CD4-positive, alpha-beta T cell treated with Interleukin-15 for 1 hour (primary cell): ENCODE data around the gene SEZ6L.

ENCODE experiments used
- DNase-seq: peaks from one replicate; pipeline ENCODE4 v3.0.0-alpha.2; 2020

The SEZ6L gene

DNA sequence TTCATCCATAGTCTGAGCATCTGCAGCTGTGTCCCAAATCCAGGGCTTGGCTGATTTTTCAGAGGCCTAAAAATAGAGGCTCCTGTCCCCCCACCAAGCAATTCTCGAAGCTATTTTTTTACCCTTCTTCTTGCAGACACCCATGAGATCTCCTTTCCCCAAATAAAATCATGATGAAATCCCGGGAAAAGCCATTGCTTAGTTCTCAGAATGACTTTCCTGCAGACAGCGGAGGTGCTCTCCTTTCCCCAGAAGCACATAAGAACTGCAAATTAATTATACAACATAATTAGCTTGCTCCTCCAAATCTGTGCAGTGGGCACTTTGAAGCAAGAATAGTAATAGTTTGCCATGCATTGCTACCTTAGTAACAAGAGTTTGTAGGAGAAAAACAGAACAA lies 176.2 kb downstream of the SEZ6L start:
- no peak for DNase-seq

DNA sequence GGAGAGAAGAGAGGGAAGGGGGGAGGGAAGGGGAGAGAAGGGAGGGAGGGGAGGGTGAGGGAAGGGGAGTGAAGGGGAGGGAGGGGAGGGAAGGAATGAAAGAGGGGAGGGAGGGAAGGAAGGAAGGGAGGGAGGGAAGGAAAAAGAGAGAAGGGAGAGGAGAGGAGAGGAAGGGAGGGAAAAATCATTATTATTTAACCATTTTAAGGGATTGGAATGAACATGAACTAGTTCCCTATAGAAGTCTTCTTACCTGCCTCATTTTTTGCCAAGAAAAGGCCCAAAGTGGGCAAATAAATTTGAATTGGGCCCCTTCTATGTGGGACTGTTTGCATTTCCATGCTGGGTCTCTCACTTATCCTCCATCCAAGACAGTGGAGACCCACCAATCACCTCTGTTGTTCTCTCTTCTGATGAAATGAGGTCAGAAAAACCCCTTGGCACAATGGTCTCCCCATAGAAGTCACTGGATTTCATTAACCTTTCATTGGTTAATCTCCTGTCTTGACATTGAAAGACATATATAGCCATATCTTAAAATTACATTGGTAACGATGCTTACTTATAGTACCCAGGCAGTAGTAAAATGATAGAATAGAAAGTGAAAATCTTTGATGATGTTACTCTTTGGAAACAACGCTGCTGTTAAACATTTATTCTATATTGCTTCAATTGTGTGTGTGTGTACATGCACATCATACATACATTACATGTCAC lies 179.7 kb downstream of the SEZ6L start:
- DNase-seq = no peak

DNA sequence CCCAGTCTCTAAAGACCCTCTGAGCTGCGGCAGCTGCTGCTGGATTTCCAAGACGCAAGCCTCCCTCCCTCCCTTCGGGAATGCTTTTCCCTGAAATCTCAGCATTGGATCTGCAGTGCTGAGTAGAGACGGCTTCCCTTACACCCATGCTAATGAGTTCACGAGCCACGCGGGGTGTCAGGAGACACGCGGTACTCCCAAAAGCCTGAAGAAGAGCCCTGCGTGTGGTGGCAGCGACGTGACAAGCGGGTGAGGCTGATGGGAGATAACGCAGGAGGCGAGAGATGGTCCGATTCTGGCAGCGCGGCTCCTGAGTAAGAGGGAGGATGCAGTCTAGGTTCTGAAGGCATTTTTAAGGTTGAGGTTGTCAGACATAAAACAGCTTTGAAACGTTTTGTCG lies 185.4 kb downstream of the SEZ6L start:
- DNase-seq = no peak

DNA sequence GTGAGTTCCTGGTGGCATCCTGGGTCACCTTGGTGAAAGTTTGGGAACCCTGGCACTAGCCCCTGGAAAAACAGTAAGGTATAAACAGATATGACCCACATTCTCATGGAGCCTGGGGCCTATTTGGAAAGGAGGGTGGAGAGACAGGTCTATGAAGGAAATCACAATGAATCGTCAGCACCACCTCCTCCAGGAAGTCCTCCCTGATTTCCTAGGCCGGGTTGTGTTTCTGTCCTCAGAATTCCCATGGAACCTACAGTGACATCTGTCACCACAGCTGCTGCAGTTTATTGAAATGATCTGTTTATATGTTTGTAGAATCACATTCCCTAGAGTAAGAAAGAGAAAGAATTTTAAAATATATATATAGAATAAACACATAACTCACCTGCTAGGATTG lies 188.0 kb downstream of the SEZ6L start:
- no peak for DNase-seq

DNA sequence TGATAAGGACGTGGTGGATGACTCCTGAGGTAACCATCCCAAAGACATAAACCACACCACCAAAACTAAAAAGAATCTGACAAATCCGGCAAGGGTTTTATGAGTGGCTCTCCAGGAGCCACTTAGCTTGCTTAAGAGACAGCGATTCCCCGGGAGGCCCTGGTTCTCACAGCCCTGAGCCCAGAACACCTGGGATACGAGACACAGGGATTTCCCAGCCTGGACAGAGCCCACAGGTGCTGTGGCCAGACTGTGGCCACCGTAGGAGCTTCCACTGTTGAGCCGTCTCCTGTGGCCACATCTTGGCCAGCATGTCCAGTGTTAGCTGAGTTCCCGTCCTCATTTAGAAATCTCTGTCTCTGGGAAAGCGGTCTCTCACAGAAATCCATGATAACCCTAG lies 188.6 kb downstream of the SEZ6L start:
- DNase-seq = no peak

DNA sequence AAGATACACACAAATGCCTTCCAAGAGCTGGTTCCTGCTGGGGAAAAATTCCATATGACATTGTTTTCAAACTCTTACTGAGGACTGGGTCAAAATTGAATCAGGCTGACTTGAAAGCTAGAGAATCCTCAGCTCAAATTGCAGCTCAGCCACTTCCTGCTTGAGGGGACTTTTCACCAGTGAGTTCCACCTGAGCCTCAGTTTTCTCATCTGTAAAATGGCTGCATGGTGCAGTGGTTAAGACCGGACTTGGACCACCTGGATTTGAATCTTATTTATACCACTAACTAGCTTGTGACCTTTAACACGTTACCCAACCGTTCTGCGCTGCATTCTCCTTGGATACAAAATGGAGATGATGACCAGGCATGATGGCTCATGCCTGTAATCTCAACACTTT lies 189.9 kb downstream of the SEZ6L start:
- no peak for DNase-seq

DNA sequence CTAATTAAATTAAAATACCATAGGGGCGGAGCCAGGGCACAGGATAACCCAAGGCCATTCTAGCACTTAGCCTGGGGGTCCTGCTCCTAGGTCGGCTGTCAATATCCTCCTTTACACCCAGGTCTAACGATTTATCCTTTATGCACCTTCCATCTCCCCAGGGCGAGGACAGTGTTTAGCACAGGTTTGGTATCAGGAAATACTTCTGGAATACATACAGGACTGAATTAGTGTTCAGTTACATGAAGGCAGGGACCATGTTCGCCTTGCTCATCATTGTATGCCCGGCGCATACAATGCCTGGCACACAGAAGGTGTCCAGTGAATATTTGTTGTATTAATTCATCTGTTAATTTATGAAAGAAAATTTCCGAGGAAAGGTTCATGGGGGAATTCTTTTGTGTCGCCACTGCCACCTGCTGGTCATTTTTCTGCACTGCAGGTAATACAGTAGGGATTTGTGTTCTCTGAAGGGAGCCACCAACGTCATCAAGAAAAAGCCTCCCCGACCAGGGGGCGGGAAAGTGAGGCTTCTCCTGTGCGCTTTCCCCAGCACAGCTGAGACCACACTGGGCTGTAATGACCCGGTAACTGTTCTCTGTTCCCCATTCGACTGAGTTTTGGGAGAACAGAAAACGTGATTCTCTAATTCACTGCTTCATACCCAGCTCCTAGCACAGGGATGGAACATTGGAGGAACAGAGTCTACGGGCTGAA lies 191.1 kb downstream of the SEZ6L start:
- DNase-seq = peak; percentile 57

DNA sequence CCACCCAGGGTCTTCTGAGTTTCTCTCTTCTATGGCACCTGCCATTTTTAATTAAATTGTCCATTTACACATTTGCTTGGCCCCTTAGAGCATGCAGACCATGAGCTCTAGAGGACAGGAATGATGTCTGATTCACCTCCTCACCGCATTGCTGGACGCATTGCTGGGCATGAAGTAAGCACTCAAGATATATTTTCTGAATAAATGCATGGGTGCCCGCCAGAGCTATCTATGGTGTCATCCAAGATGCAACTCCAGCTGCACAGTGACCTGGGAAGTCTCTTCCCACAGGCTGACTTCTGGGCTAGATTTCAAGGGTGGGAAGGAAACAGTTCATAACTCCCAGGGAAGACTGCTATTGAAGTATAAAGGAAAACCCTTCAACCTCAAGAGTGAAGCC lies 193.2 kb downstream of the SEZ6L start:
- no peak for DNase-seq

DNA sequence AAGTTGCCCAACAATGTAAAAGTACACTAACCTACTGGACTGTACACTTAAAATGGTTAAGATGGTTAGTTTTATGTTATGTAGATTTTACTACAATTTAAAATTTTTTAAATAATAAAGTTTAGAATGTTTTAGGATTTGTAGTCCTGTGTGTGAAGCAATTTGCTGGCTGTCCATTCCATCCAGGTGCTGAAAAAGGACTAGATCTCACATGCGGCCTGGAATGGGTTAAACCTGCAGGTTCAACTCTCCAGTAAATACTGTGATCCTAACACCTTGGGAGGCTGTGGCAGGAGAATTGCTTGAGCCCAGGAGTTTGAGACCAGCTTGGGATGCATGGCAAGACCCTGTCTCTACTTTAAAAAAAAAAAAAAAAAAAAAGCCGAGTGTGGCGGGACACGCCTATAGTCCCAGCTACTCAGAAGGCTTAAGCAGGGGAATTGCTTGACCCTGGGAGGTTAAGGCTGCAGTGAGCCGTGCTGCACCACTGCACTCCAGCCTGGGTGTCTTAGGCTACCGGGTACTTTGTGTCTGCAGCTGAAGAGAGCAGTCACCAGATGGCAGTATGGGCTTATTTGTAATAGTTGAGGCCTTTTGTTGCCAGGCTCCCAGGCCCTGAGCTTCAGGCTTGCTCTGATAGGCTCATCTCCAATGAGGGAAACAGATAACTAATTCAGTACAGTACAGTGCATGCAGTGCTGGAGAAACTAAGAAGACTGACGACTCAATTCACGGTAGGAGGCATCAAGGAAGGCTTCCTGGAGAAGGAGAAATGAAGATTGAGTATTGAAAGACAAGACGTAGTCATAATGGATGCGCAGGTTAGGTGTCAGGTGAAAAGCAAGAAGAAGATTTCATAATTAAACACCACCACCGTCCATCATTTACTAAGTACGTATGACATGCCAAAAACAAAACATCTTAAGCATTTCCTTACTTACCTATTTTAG lies 195.1 kb downstream of the SEZ6L start:
- peak; percentile 54 for DNase-seq

DNA sequence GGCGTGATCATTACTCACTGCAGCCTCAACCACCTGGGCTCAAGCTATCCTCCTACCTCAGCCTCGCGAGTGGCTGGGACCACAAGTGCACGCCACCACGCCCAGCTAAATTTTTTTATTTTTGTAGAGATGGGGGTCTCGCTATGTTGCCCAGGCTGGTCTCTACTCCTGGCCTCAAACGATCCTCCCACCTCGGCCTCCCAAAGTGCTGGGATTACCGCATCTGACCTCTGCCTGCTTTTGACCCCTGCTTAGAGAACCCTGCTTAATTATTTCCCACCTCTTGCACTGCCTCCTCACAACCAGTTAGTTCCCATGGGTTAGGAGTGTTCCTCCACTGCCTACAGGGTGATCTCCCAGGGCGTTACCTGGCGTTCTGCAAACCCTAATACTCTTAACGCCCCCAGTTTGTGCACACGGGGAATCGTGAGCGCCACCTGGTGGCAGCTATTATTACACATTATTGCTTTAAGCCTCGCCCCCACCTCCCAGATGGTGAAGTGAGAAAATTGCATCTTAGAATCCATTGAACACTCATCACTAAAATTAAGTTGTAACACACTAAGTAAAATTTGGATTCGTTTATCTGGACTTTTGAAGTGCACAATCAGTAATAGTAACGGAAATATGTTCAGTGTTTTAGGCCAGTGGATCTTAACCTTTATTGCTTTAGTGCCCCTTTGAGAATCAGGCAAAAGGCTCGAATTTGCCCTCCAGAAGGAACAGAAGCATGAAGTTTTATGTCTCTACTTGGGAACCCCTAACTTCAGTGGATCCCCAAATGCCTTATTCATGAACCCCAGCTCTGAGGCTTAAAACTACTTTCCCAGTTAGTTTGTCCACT lies 198.4 kb downstream of the SEZ6L start:
- DNase-seq = peak; percentile 22

DNA sequence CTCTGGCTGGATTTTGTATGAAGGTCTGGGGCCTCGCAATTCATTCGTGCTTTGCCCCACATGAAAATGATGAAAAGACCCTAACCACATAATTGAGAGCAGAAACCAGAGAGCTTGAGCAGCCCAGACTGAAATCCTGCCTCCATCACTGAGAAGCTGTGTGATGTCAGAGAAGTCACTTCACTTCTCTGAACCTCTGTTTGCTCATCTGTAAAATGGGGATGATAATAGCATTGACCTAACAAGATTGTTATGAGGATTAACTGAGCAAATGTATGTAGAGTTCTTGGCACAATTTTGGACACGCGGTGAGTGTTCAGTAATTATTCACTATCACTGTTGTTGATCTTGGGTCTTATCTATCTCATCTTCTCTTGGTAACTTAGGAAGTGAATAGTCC lies 203.6 kb downstream of the SEZ6L start:
- DNase-seq = no peak

DNA sequence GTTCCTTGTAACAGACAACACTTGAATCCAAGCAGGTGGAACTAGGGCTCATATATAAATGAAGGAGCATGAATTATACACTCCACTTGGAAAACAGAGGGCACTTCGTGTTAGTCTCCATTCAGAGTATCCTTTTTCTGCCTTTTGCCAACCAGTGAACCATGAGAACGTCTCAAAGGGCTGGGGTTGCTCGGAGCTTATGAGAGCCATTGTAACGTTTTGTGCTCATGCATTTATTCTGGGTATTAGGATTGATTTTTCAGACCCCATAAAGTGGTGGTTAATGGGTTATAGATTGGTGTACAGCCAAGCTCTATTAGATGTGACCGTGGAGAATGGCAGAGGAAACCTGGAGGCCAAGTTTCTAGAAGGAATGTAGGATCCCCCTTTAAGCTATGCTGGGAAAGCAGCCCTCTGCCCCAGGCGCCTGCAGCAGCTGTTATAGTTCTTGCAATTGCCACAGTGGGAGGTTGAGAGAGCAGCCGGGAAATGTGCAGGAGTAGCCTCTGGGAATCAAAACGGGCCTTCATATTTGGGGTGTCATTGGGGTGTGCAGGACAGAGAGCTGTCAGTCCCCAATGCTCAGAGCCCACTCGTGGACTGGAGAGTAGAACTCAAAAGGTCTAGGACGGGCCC lies 205.2 kb downstream of the SEZ6L start:
- no peak for DNase-seq

DNA sequence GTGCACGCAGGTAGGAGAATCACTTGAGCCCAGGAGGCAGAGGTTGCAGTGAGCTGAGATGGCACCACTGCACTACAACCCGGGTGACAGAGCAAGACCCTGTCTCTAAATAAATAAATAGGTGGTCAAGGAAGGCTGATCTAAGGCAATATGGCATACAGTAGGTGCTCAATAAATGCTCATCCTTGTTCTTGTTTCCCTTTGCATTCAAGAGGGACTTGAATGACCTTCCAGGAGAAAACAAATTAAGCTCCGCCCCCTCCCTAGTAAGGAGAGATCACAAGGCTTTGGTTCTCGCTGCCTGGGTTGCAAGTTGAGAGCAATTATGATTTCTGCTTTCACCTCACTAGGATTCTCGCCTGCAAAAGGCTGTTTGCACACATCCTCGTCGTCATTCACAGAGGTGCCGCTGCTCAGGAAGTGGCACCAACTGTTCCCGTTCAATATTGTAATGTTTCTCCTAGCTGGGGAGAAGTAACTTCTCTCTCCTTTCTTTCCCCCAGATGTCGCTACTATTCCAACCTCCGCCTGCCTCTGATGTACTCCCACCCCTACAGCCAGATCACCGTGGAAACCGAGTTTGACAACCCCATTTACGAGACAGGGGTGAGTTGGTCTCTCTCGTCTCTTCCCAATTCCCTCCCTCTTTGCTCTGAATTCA lies 208.0 kb downstream of the SEZ6L start:
- no peak for DNase-seq

DNA sequence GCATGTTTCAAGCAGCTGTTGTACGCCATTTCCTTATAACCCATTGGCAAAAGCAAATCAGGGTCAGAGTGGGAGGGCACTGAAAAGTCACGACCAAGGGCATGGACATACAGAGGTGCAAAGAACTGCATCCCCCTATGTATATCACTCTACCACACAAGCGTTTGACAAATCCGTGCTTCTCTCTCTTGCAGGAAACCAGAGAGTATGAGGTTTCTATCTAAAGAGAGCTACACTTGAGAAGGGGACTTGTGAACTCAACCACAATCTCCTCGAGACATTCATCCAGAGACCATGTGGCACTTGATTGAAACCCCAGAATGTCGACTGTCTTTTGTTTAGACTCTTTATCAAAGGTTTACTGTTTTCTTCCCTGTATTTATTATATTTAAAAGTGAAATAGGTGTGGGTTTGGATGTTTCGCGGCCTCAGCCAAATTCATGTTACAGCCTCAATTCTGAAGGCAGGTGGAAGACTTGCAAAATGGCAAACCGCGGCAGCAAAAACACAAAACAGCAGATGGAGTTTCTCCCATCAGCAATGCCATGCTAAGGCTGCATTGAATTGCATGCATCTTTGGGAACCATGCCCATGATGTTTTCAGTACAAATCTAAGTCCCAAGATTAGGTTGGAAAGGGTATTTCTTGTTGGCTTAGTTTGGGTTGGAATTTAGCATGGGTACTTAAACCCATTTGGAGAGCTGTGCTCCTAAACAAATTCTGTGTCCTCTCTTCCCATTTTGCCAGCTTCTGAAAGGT lies 211.0 kb downstream of the SEZ6L start:
- no peak for DNase-seq

DNA sequence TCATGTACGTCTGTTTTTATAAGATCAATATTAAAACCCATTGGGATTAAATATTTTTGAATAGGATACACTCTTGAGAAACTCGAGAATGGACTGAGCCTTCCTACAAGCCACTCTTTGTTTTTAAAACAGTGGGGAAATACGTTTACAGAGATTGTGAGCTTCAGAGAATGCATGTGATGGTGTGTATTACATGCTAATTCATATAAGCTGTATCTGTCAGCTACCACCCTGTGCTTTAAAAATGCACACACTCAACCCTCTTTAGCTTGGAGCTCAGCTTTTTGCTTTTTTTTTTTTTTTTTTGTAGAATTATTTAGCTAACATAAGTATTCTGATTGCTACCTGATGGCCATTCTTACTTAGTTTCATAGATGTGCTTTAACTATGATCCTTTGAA lies 213.5 kb downstream of the SEZ6L start:
- DNase-seq = no peak

DNA sequence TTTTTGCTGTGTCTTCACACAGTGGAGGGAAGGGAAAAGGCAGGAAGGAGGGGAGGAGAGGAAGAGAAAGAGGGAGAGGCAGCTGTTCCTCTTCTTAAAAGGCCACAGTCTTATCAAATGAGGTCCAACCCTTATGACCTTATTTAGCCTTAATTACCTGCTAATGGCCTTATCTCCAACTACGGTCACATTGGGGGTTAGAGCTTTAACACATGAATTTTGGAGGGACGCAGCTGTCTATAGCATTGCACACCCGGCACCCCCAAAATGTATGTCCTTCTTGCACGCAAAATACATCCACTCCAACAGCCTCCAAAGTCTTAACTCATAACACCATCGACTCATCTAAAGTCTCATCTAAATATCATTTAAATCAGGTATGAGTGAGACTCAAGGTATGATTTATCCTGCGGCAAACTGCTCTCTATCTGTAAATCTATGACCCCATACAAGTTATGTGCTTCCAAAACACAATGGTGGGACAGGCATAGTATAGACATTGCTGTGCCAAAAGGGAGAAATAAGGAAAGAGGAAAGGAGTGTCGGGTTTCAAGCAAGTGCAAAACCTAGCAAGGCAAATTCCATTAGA lies 214.8 kb downstream of the SEZ6L start:
- no peak for DNase-seq

DNA sequence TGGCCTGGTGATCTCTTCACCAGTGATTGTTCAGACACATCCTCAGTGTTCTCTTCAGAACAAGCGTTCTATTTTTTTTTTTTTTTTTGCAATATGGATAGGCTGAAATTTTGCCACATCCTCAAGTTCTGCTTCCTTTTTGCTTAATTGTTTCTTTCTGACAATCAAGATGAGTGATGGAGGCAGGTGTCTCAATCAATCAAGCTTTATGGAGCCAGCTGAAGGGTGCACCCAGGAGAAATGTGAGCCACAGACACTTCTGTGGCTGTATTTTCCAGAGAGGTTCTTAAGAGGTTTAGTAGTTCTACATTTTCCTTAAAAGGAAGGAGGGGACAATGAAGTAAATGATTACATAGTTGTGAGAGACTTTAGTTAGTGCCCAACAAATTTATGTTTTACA lies 215.9 kb downstream of the SEZ6L start:
- no peak for DNase-seq

DNA sequence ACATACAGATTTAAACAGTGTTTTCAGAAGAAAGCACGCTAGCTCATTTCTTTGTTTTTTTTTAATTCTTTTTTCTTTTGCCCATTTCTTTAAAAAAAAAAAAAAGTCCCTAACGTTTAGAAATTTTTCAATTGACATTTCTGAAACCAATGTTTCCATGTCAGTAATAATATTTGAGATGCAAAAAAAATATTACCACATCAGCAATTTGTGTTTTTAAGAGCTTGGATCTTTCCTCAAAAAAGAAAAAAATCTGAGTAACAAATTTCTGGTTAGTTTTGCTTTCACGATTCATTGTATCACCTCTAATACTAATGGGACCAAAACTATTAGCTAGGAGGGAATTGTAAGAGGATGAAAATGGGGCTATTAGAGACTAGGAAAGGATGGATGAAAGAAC lies 219.9 kb downstream of the SEZ6L start:
- DNase-seq = no peak

DNA sequence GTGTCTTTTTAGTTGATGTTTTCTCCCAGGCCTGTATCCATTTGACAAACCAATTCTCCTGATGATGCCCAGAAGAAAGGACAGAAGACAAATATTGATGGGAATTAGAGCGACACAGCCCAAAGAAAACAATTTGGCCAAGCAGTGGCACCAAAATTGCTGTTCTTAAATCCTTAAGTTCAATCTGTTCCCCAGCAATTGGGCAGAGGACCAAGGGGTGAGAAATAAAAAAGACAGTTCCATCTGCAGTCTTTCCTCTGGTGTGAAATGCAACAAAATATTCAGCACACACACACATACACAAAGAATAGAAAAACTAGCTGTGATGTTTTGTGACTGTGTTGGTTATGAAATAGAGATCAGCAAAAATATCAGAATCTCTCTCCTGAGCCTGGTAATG lies 221.8 kb downstream of the SEZ6L start:
- no peak for DNase-seq

DNA sequence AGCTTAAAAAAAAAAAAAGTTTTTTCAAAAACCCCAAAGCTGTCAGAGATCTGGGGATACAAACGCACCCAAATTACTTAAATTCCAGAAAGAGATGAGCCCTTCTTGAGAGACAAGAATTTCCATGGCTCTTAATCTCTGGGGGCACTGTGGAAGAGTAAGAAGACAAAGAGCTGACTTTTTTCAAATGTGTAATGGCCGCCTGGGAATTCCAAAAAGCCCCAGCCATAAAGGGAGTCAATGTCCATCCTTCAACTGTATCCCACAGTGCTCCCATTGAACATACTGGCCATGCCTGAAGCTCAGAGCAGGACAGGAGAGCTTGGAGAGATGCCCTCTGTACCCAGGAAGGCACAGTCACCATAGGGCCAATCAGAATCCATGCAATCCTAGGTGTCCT lies 222.4 kb downstream of the SEZ6L start:
- DNase-seq = no peak
